ENCODE results near the gene MRPS16. TPM values are rescaled to one million over a fixed set of nuclear protein-coding genes. Genes with fewer than 3 reads are reported as not detected.
A peak's percentile ranks its signal among the peaks of the same experiment; 100 is the strongest.

Gene MRPS16
- total and polyA plus RNA-seq, 9 of the 15 experiments (the other 6 are each of a cell fraction or from before 2014, with no cell fraction given): 65.0 to 239 (median 146) TPM

GRCh38 chr10:73244866-73245477 lies 7.5 kb downstream of the MRPS16 start:
- CTCF ChIA-PET (ENCODE audit: low intra/inter-chr PET ratio): interaction anchor here (0.6 to 0.7 kb wide), 2 partner anchors 115 to 695 kb away, joined by 3 read pairs; no protein-coding TSS in a partner anchor
- BruUV-seq (replicated peaks): no TSS peak
- no peaks in the 10 kb centered on the region for H3K27me3 ChIP-seq (ENCODE audit: control insufficient read depth in 2 of 2, insufficient read depth in 2 of 2, low read length in 2 of 2)
- DNase-seq (ENCODE audit: extremely low read depth in 1 of 4, low spot score in 3 of 4) (peak; percentile 44 to 95 (median 68)), ATAC-seq (peak; percentile 58), FAIRE-seq (peak; percentile 96)
- 1% methylated on average over 8 of the region's 8 CpGs for WGBS (ENCODE audit: insufficient coverage, low coverage, missing lambda C conversion rate)
- peak overlapping the region; percentile 78 to 94; a peak in 3 of 4 replicates for H3K9ac ChIP-seq (ENCODE audit: insufficient read depth in 1 of 2, low read depth in 2 of 2, low read length in 2 of 2)
- POLR2A ChIA-PET: interaction anchor here (0.6 to 5.4 kb wide), 12 partner anchors 9 to 513 kb away, joined by 3 to 66 read pairs (median 4); no protein-coding TSS in a partner anchor
- peak overlapping the region; percentile 91 for H3K4me2 ChIP-seq (ENCODE audit: insufficient read depth, low read length)
- H3K9me1 ChIP-seq (ENCODE audit: control insufficient read depth, insufficient read depth, low read length): no peaks in the 10 kb centered on the region
- H3K36me3 ChIP-seq (ENCODE audit: control insufficient read depth, insufficient read depth, low read length): peaks cover 79% of the 10 kb centered on the region
- peaks cover 87% of the 10 kb centered on the region for H3K79me2 ChIP-seq (ENCODE audit: control insufficient read depth, insufficient read depth, low read length)
- H3K27ac ChIP-seq (ENCODE audit: extremely low read depth, low read depth, low read length): peak overlapping the region; percentile 95
- intact Hi-C loops (cut with micrococcal nuclease) (loop anchor here (5.0 kb wide), 6 partner anchors 122 to 397 kb away; partner anchors contain the start of genes ANXA7, MYOZ1, P4HA1 and PPP3CB), in situ Hi-C loops (cut with MboI) (no loop called here)
- H4K20me1 ChIP-seq (replicated peaks; ENCODE audit: control insufficient read depth, insufficient read depth, low read length): 0 out of 2 replicates have a peak, but pooled peaks cover 9% of the 10 kb centered on the region
- H3K4me1 ChIP-seq (replicated peaks in 1 of 2; ENCODE audit: control insufficient read depth in 2 of 2, insufficient read depth in 2 of 2, low read length in 2 of 2): peaks cover 3 to 35% of the 10 kb centered on the region in 2 experiments; a peak in 4 of 5 replicates
- H2AFZ ChIP-seq (ENCODE audit: low read depth, low read length): no peak overlapping the region
- peak overlapping the region; percentile 65 for H3K4me3 ChIP-seq
- H3K9me3 ChIP-seq (replicated peaks; ENCODE audit: control insufficient read depth, insufficient read depth, low read depth, low read length): no peaks in the 10 kb centered on the region
- TF ChIP-seq, protein P1, sequence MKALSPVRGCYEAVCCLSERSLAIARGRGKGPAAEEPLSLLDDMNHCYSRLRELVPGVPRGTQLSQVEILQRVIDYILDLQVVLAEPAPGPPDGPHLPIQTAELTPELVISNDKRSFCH (CRISPR knock-in tag; IDR thresholded peaks at IDR 0.05): no peak
- TF ChIP-seq, protein P1 (tag; IDR thresholded peaks at IDR 0.05): peak; percentile 96
- TF ChIP-seq L3MBTL2 (IDR thresholded peaks at IDR 0.05): no peak
- peak; percentile 28; the same call in 1 of the 2 replicates for TF ChIP-seq ZNF592 (IDR thresholded peaks at IDR 0.05)
- TF ChIP-seq AFF1 (IDR thresholded peaks at IDR 0.05; ENCODE audit: low read depth in 1 of 2, partially characterized antibody in 2 of 2): peak in 1 of 2 experiments; percentile 27
- TF ChIP-seq EP400 (IDR thresholded peaks at IDR 0.05): peak; percentile 54; the same call in 1 of the 2 replicates
- TF ChIP-seq COPS2 (conservative IDR thresholded peaks at IDR 0.05): no peak
